GM12891 (cell line): Measurements from ENCODE around the gene MT3.

Experiments used
- PAX5 ChIP-seq: IDR thresholded peaks from 2 replicates; pipeline ENCODE4 v1.6.1; 2011; ENCODE audit warnings: low read length, moderate library complexity, mild to moderate bottlenecking; ENCODE audit not compliant: insufficient read depth, severe bottlenecking
- POLR2A ChIP-seq: IDR thresholded peaks from 2 replicates; pipeline ENCODE4 v1.6.1; 2011; ENCODE audit warnings: low read depth, low read length, control low read depth
- POLR2AphosphoS5 ChIP-seq: IDR thresholded peaks from 2 replicates; pipeline ENCODE4 v1.6.1; 2011; ENCODE audit warnings: low read depth, low read length, control low read depth

DNA sequence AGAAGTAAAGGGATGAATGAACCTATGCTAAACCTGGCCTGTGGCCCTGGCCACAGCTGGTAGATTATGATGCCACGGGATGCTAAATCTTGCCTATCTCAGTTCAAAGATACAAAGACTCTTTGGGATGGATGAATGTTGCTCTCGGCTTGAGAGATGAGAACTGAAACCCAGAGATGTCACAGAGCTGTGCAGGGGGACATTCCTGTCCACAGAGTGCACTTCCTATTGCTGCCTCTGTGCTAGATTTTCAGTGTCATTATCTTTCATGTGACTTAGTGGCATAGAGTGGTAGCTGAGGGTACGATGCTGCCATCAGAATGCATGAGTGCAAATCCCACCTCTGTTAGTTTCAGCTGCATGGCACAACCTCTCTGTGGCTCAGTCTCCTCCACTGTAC, 40.8 kb downstream of the MT3 start:
- TF ChIP-seq POLR2AphosphoS5 (no peak), POLR2A (no peak), PAX5 (no peak)
